Measurements from ENCODE around the gene MERTK. TPM values are rescaled to one million over a fixed set of nuclear protein-coding genes. Genes with fewer than 3 reads are reported as not detected.
A peak's percentile ranks its signal among the peaks of the same experiment; 100 is the strongest.

Gene MERTK
- total RNA-seq, 6 donors from 2014 or later = 15.5 to 141 (median 21.9) TPM

DNA sequence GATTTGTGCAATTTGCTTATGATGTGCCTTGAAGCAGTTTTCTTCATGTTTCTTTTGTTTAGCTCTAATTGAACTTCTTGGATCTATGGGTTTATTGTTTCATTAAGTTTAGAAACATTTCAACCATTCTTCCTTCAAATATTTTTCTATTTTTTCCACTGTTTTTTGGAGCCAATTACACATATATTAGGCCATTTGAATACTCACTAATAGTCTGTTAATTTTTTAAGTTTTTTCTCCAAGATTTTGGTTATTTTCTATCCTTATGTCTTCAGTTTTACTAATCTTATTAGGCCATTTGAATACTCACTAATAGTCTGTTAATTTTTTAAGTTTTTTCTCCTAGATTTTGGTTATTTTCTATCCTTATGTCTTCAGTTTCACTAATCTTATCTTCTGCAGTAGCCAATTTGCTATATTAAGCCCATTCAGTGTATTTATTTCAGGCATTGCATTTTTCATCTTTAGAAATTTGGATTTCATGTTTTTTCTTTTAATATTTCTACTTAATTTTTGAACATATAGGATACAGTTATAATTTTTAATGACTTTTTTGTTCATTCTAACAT lies 147.1 kb downstream of the MERTK start:
- Histone ChIP-seq H3K36me3 (no peaks in the 10 kb centered on the region), H3K9me3 (peaks cover 0 to 6% (median 0%) of the 10 kb centered on the region in 4 donors), H3K27ac (no peak overlapping the region), H3K4me1 (peaks cover 7 to 18% (median 14%) of the 10 kb centered on the region in 4 donors), H3K27me3 (no peaks in the 10 kb centered on the region), H3K4me3 (no peak overlapping the region)
- DNase-seq (no peak), ATAC-seq (ENCODE audit: low FRiP score in 2 of 2) (no peak)
- TF ChIP-seq CTCF (IDR thresholded peaks at IDR 0.05) = no peak
- TF ChIP-seq POLR2AphosphoS5 (IDR thresholded peaks at IDR 0.05) = no peak
- TF ChIP-seq POLR2A (IDR thresholded peaks at IDR 0.05) = no peak
- TF ChIP-seq EP300 (IDR thresholded peaks at IDR 0.05) = no peak

GRCh38 chr2:112046231-112046630 lies 147.8 kb downstream of the MERTK start:
- peaks cover 7 to 18% (median 14%) of the 10 kb centered on the region in 4 donors for H3K4me1 ChIP-seq

GRCh38 chr2:112047537-112048235 lies 149.3 kb downstream of the MERTK start:
- Histone ChIP-seq H3K27me3 (no peaks in the 10 kb centered on the region), H3K4me3 (no peak overlapping the region), H3K36me3 (no peaks in the 10 kb centered on the region), H3K27ac (peak overlapping the region in 2 of 4 donors; percentile 4 to 23), H3K9me3 (peaks cover 0 to 6% (median 0%) of the 10 kb centered on the region in 4 donors), H3K4me1 (peaks cover 7 to 18% (median 14%) of the 10 kb centered on the region in 4 donors)
- ATAC-seq (ENCODE audit: low FRiP score in 2 of 2) = peak; percentile 47 to 82
- no peak for DNase-seq
- WGBS, 2 donors = 78 to 84% methylated on average over 7 of the region's 7 CpGs
- TF ChIP-seq POLR2AphosphoS5 (IDR thresholded peaks at IDR 0.05) (no peak), EP300 (IDR thresholded peaks at IDR 0.05) (peak in 2 of 4 donors; percentile 26 to 56)

More at GRCh38 chr2:112046231-112046630, 147.8 kb downstream of the MERTK start:
- H3K4me3 ChIP-seq = no peak overlapping the region
- H3K27me3 ChIP-seq = no peaks in the 10 kb centered on the region
- no peak overlapping the region for H3K27ac ChIP-seq
- peaks cover 0 to 6% (median 0%) of the 10 kb centered on the region in 4 donors for H3K9me3 ChIP-seq
- DNase-seq (no peak), ATAC-seq (ENCODE audit: low FRiP score in 2 of 2) (no peak)
- no peaks in the 10 kb centered on the region for H3K36me3 ChIP-seq
- TF ChIP-seq POLR2A (IDR thresholded peaks at IDR 0.05) (no peak), POLR2AphosphoS5 (IDR thresholded peaks at IDR 0.05) (no peak), EP300 (IDR thresholded peaks at IDR 0.05) (no peak), CTCF (IDR thresholded peaks at IDR 0.05) (no peak)

- TF ChIP-seq EP300 (IDR thresholded peaks at IDR 0.05) (no peak), POLR2A (IDR thresholded peaks at IDR 0.05) (no peak), CTCF (IDR thresholded peaks at IDR 0.05) (no peak), POLR2AphosphoS5 (IDR thresholded peaks at IDR 0.05) (no peak)
- H3K4me1 ChIP-seq = peaks cover 7 to 18% (median 14%) of the 10 kb centered on the region in 4 donors
- 41 to 47% methylated on average over 4 of the region's 4 CpGs for WGBS, 2 donors
Observed at GRCh38 chr2:112048236-112048592, 149.8 kb downstream of the MERTK start.

DNA sequence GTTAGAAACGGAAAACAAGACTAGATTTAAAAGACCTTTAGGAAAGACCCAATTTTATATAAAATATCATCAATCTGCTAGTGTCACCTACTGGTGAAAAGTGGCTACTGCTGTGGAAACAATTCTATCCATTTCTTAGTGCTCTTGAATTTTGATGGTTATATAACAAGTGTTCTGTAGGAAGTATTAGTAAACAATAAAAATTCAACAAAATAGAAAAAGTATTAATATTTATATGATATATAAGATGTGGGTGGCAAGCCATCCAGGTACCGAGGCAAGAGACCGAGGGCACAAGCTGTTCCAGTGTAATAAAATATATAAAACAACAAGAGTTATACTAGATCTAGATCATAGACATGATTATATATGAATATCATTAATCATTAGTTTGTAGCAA lies 150.5 kb downstream of the MERTK start:
- Histone ChIP-seq H3K27me3 (no peaks in the 10 kb centered on the region), H3K9me3 (peaks cover 0 to 6% (median 0%) of the 10 kb centered on the region in 4 donors), H3K36me3 (no peaks in the 10 kb centered on the region), H3K27ac (no peak overlapping the region), H3K4me3 (no peak overlapping the region), H3K4me1 (peaks cover 13 to 24% (median 20%) of the 10 kb centered on the region in 4 donors)
- DNase-seq = no peak
- TF ChIP-seq EP300 (IDR thresholded peaks at IDR 0.05) = no peak
- TF ChIP-seq CTCF (IDR thresholded peaks at IDR 0.05) = peak in 5 of 6 experiments; percentile 41 to 86 (median 71)
- no peak for TF ChIP-seq POLR2A (IDR thresholded peaks at IDR 0.05)
- TF ChIP-seq POLR2AphosphoS5 (IDR thresholded peaks at IDR 0.05) = no peak
- peak; percentile 80 to 93 for ATAC-seq (ENCODE audit: low FRiP score in 2 of 2)
- WGBS, 2 donors = 20 to 28% methylated on average over 3 of the region's 3 CpGs

More at GRCh38 chr2:112048236-112048592, 149.8 kb downstream of the MERTK start:
- H3K9me3 ChIP-seq = peaks cover 0 to 6% (median 0%) of the 10 kb centered on the region in 4 donors
- H3K27me3 ChIP-seq = no peaks in the 10 kb centered on the region
- DNase-seq (no peak), ATAC-seq (ENCODE audit: low FRiP score in 2 of 2) (no peak)
- H3K27ac ChIP-seq = peak overlapping the region in 1 of 4 donors; percentile 23
- H3K36me3 ChIP-seq = no peaks in the 10 kb centered on the region
- no peak overlapping the region for H3K4me3 ChIP-seq
